Activated CD8-positive, alpha-beta T cell treated with anti-CD3 and anti-CD28 coated beads for 36 hours (primary cell): ENCODE results near the gene SUSD2. TPM values are rescaled to one million over a fixed set of nuclear protein-coding genes. Genes with fewer than 3 reads are reported as not detected.

ENCODE experiments used
- ATAC-seq: fragments of 200-7000 bp; cut with Tn5 transposase; one replicate; pipeline ENCODE4 v1.10.0; 2021; ENCODE audit warnings: mild to moderate bottlenecking, moderate library complexity
- CTCF ChIA-PET: fragments of 350-600 bp; sonication (Branson Sonifier 250); formaldehyde crosslinking; loops from one replicate; lab custom pipeline; 2021; ENCODE audit warnings: antibody characterized with exemption; lab: Charles Lee
- POLR2A ChIA-PET: fragments of 350-600 bp; sonication (Branson Sonifier 250); formaldehyde crosslinking; loops from one replicate; lab custom pipeline; 2021; ENCODE audit warnings: antibody characterized with exemption; lab: Charles Lee
- DNase-seq: peaks from one replicate; pipeline ENCODE4 v3.0.0-alpha.2; 2020
- H3K27ac Mint-ChIP-seq: one replicate; pipeline ENCODE4 v1.8.0; 2021; ENCODE audit warnings: mild to moderate bottlenecking, mixed read lengths
- H3K27me3 Mint-ChIP-seq: one replicate; pipeline ENCODE4 v1.8.0; 2021; ENCODE audit warnings: mixed read lengths
- H3K36me3 Mint-ChIP-seq: one replicate; pipeline ENCODE4 v1.8.0; 2021; ENCODE audit warnings: low read depth, mixed read lengths
- H3K4me1 Mint-ChIP-seq: one replicate; pipeline ENCODE4 v1.8.0; 2021; ENCODE audit warnings: low read depth, mixed read lengths
- H3K4me3 Mint-ChIP-seq: one replicate; pipeline ENCODE4 v1.8.0; 2021; ENCODE audit warnings: mild to moderate bottlenecking, moderate library complexity, mixed read lengths
- H3K9me3 Mint-ChIP-seq: one replicate; pipeline ENCODE4 v1.8.0; 2021; ENCODE audit warnings: mixed read lengths
- intact Hi-C: fragments of 100-400 bp; cut with micrococcal nuclease; formaldehyde crosslinking; loops from one replicate; pipeline ENCODE4 v1.10.0; 2022
- total RNA-seq, 2 experiments: library from RNA; stranded (reverse); gene quantifications; one replicate each; pipeline ENCODE4 v1.2.3, GENCODE V29; 2021
- TF ChIP-seq, protein P1 (sequence below): fragments of 200-600 bp; IDR thresholded peaks from one replicate; pipeline ENCODE4 v1.8.0; 2022; ENCODE audit warnings: antibody characterized with exemption, mild to moderate bottlenecking

SUSD2 gene
- total RNA-seq, 2 experiments from 2014 or later = 0.65 to 0.95 TPM

DNA sequence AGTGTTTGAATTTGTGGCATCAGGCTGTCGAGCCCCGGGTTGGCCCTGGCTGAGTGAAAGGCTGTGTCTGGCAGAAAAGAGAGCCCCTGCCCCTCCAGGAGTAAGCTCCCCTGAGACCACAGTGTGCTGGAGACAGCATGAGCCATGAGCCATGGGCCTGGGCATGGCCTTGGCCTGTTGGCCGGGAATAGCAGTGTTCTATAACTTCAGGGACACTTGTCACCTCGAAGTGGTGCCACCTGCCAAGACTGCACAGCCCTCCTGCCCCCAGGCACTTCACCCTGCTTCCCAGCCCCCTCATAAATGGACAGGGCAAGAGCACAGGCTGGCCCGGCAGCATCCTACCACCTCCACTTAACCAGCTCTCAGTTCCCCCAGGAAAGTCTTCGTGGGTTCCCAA lies 20.7 kb upstream of the SUSD2 start:
- DNase-seq = no peak
- no peak for ATAC-seq
- H3K27ac Mint-ChIP-seq = peak overlapping the region; percentile 53
- no peaks in the 10 kb centered on the region for H3K9me3 Mint-ChIP-seq
- H3K4me1 Mint-ChIP-seq = peaks cover 65% of the 10 kb centered on the region
- ChIA-PET POLR2A (no interaction called here), CTCF (interaction anchor here (0.9 to 7.9 kb wide), 4 partner anchors 9 to 82 kb away, joined by 3 to 63 read pairs (median 4); no protein-coding TSS in a partner anchor)
- peaks cover 2% of the 10 kb centered on the region for H3K36me3 Mint-ChIP-seq
- intact Hi-C loops = no loop called here
- TF ChIP-seq, protein P1, sequence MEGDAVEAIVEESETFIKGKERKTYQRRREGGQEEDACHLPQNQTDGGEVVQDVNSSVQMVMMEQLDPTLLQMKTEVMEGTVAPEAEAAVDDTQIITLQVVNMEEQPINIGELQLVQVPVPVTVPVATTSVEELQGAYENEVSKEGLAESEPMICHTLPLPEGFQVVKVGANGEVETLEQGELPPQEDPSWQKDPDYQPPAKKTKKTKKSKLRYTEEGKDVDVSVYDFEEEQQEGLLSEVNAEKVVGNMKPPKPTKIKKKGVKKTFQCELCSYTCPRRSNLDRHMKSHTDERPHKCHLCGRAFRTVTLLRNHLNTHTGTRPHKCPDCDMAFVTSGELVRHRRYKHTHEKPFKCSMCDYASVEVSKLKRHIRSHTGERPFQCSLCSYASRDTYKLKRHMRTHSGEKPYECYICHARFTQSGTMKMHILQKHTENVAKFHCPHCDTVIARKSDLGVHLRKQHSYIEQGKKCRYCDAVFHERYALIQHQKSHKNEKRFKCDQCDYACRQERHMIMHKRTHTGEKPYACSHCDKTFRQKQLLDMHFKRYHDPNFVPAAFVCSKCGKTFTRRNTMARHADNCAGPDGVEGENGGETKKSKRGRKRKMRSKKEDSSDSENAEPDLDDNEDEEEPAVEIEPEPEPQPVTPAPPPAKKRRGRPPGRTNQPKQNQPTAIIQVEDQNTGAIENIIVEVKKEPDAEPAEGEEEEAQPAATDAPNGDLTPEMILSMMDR = no peak
- H3K27me3 Mint-ChIP-seq = no peaks in the 10 kb centered on the region
- H3K4me3 Mint-ChIP-seq = no peak overlapping the region

DNA sequence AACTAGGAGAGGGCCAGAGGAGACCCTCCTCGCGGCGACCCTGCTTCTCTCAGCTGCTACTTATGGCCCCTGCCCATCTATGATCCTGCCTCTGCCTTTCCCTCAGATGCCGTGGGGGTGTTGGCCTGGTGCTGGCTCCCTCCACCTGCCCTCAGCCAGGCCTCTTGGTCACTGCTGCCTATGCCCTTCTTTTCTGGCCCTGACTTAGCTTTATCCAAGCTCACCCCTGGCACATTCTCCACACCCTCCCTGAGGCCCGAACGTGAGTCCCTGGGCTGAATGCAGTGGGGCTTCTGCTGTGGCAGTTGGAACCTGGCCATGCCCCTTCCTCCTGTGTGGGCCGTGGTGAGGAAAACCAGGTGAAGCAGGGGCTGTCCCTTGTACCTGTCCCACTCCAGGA lies 19.8 kb upstream of the SUSD2 start:
- intact Hi-C loops = no loop called here
- H3K9me3 Mint-ChIP-seq = no peaks in the 10 kb centered on the region
- no peak for DNase-seq
- peaks cover 63% of the 10 kb centered on the region for H3K4me1 Mint-ChIP-seq
- peaks cover 2% of the 10 kb centered on the region for H3K36me3 Mint-ChIP-seq
- POLR2A ChIA-PET = interaction anchor here (1.2 kb wide), 1 partner anchor 120 kb away, joined by 3 read pairs; no protein-coding TSS in a partner anchor
- H3K4me3 Mint-ChIP-seq = no peak overlapping the region
- no peaks in the 10 kb centered on the region for H3K27me3 Mint-ChIP-seq
- ATAC-seq = no peak
- peak overlapping the region; percentile 68 for H3K27ac Mint-ChIP-seq
- TF ChIP-seq, protein P1 = no peak
- CTCF ChIA-PET = interaction anchor here (1.2 to 7.9 kb wide), 2 partner anchors 14 to 81 kb away, joined by 4 to 63 read pairs; no protein-coding TSS in a partner anchor

DNA sequence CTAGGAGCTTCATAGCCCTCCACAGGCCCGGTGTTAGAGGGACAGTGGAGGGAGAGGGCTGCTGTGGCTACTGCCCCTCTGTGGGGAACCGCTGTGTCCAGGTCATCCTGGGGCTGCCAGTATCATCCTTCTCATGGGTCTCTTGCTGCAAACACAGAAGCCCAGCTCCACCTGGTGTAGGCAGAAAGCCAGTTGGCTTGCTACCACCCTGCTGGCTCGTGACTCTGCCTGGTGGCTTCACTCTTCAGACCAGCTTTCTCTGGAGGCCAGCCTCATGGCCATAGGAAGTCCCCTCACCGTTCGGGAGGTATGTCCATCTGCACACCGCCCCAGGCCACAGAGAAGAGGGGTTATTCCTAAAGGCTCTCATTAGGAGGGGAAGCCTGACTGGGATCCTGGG lies 19.4 kb upstream of the SUSD2 start:
- DNase-seq = no peak
- no peak for ATAC-seq
- CTCF ChIA-PET = interaction anchor here (7.9 kb wide), 1 partner anchor 14 kb away, joined by 63 read pairs; no protein-coding TSS in a partner anchor
- H3K36me3 Mint-ChIP-seq = peaks cover 2% of the 10 kb centered on the region
- H3K4me1 Mint-ChIP-seq = peaks cover 58% of the 10 kb centered on the region
- peak overlapping the region; percentile 68 for H3K27ac Mint-ChIP-seq
- H3K9me3 Mint-ChIP-seq = no peaks in the 10 kb centered on the region
- H3K4me3 Mint-ChIP-seq = no peak overlapping the region
- TF ChIP-seq, protein P1 = no peak
- intact Hi-C loops = no loop called here
- POLR2A ChIA-PET = interaction anchor here (1.2 kb wide), 1 partner anchor 120 kb away, joined by 3 read pairs; no protein-coding TSS in a partner anchor
- H3K27me3 Mint-ChIP-seq = no peaks in the 10 kb centered on the region

DNA sequence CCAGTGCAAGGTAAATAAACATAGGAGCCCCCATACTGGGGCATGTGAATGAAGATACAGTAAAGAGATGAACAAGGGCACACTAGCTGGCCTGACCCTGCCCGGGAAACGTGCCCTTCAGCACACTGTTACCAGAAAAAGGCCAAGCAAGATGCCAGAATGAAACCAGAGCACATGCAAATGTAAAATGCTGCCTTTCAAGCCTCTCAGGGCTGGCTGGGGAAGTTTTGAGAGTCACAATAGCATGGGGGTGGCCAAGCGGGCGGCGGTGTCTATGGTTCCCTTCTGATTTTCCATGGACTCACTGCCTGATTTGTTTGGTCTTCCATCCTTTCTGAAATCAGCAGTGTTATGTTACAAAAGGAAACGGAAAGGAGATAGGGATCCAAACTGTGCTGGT lies 18.9 kb upstream of the SUSD2 start:
- CTCF ChIA-PET = interaction anchor here (0.6 to 7.9 kb wide), 2 partner anchors 13 kb away, joined by 3 to 63 read pairs; no protein-coding TSS in a partner anchor
- no peak for DNase-seq
- no peaks in the 10 kb centered on the region for H3K27me3 Mint-ChIP-seq
- peaks cover 5% of the 10 kb centered on the region for H3K36me3 Mint-ChIP-seq
- intact Hi-C loops = no loop called here
- TF ChIP-seq, protein P1 = no peak
- no peak for ATAC-seq
- no peaks in the 10 kb centered on the region for H3K9me3 Mint-ChIP-seq
- peak overlapping the region; percentile 68 for H3K27ac Mint-ChIP-seq
- H3K4me1 Mint-ChIP-seq = peaks cover 56% of the 10 kb centered on the region
- POLR2A ChIA-PET = no interaction called here
- H3K4me3 Mint-ChIP-seq = no peak overlapping the region

DNA sequence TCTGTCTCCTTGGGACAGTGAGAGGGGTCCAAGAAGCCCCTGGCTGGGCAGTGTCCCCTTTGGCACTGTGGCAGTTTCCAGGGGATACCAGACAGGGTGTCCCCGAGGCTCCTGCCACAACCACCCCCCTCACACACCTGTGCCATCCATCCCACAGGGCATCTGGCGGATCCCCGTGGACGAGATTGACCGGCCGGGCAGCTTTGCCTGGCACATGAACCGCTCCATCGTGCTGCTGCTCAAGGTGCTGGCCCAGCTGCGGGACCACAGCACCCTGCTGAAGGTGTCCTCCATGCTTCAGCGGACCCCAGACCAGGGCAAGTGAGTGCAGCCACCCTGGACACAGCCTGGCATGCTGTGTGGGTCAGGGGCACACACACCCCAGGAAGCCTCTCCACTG lies 17.0 kb upstream of the SUSD2 start:
- peaks cover 10% of the 10 kb centered on the region for H3K36me3 Mint-ChIP-seq
- peaks cover 56% of the 10 kb centered on the region for H3K4me1 Mint-ChIP-seq
- POLR2A ChIA-PET = interaction anchor here (1.3 kb wide), 1 partner anchor 14 kb away, joined by 4 read pairs; no protein-coding TSS in a partner anchor
- no peaks in the 10 kb centered on the region for H3K27me3 Mint-ChIP-seq
- intact Hi-C loops = no loop called here
- CTCF ChIA-PET = interaction anchor here (1.6 to 3.5 kb wide), 3 partner anchors 9 to 17 kb away, joined by 3 to 11 read pairs (median 8); partner anchors contain the start of gene SUSD2
- no peak overlapping the region for H3K27ac Mint-ChIP-seq
- ATAC-seq = no peak
- H3K4me3 Mint-ChIP-seq = no peak overlapping the region
- no peak for DNase-seq
- no peaks in the 10 kb centered on the region for H3K9me3 Mint-ChIP-seq
- TF ChIP-seq, protein P1 = no peak
